HG03460 (cell line): ENCODE measurements around the gene TBCCD1.
"Not testable (repeated sequence)": the region's sequence is repeated elsewhere in the genome, so short reads cannot be mapped to it uniquely, and the experiment has no call there.

Experiments used
- ATAC-seq: cut with Tn5 transposase; IDR thresholded peaks from one replicate; pipeline ENCODE4 v1.9.1; 2021; ENCODE audit not compliant: unreplicated experiment

Gene TBCCD1

DNA sequence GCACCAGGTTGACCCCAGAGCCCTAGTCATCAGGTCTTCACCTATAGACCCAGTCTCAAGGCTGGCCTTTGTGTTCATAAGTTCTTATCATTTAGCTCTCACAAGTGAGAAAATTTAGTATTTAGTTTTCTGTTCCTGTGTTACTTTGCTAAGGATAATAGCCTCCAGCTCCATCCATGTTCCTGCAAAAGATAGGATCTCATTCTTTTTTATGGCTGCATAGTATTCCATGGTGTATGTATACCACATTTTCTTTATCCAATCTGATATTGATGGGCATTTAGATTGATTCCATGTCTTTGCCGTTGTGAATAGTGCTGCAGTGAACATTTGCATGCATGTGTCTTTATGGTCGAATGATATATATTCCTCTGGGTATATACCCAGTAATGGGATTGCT, 69.1 kb downstream of the TBCCD1 start:
- ATAC-seq, result not testable (repeated sequence)

DNA sequence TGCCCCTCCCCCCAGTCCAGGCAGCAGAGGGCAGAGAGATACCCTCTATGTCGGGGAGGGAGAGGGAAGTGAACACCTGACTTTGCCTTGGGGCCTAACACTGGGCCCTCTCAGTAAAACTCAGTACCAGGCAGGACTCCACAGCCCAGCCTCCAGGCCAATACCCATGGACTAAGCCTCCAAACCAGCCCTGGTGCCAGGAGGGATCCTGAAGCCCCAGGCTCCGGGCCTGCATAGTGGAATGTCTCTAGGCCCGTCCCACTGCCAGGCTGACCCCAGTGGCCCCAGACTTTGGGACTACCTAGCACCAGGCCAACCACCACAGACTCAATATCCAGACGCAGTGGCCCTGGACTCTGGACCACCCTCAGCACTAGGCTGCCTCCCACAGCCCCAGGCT, 69.5 kb downstream of the TBCCD1 start:
- no peak for ATAC-seq

DNA sequence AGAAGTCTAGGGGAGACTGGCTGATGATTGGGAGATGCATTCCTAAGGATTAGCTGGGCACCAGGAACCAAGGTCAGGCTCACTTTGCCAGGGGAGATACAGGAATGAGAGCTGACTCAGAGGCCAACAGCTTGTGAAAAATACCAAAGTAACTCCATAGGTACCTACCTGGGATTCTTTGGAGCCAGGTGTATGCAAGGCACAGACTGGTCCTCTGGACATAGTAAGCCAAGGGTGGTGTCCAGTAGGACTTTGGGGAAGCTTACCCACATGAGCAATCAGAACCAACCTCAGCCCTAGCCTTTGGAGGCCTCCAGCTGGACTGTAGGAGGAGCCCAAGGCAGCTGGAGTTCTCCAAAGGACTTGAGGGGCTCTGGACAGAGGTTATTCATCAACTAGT, 70.5 kb downstream of the TBCCD1 start:
- no peak for ATAC-seq
